ENCODE results near the gene PARN. TPM values are rescaled to one million over a fixed set of nuclear protein-coding genes. Genes with fewer than 3 reads are reported as not detected.
A peak's percentile ranks its signal among the peaks of the same experiment; 100 is the strongest.

Gene PARN
- total and polyA plus RNA-seq, 8 donors = 8.3 to 19.6 (median 14.1) TPM

DNA sequence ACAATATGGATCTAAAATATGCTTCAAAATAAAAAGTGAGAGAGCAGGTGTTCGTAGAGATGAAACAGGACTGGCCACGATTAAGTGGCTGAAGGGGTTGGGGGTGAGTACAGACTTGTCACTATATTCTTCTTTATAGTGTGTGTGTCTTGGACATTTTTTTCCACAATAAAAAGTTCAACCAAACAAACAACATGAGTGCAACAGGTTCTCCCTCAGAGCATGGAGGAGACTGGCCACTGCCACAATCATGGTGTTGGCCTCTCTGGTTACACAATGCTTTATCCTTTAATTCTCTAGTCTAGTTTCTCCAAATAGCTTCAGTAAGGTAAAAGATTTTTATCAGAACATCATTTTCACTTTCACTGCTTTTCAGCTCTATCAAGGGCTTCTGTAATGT, 109.3 kb downstream of the PARN start:
- ATAC-seq = no peak
- no peaks in the 10 kb centered on the region for H3K4me1 ChIP-seq
- no peak overlapping the region for H3K4me3 ChIP-seq
- intact Hi-C loops (cut with DNase I) = no loop called here
- FAIRE-seq = no peak
- DNase-seq = no peak
- H3K9me3 ChIP-seq = no peaks in the 10 kb centered on the region
- 95 to 97% methylated on average over 2 of the region's 2 CpGs for WGBS, 2 donors
- no peak overlapping the region for H3K27ac ChIP-seq
- H3K27me3 ChIP-seq = no peaks in the 10 kb centered on the region
- no peaks in the 10 kb centered on the region for H3K36me3 ChIP-seq
- TF ChIP-seq, protein P1, sequence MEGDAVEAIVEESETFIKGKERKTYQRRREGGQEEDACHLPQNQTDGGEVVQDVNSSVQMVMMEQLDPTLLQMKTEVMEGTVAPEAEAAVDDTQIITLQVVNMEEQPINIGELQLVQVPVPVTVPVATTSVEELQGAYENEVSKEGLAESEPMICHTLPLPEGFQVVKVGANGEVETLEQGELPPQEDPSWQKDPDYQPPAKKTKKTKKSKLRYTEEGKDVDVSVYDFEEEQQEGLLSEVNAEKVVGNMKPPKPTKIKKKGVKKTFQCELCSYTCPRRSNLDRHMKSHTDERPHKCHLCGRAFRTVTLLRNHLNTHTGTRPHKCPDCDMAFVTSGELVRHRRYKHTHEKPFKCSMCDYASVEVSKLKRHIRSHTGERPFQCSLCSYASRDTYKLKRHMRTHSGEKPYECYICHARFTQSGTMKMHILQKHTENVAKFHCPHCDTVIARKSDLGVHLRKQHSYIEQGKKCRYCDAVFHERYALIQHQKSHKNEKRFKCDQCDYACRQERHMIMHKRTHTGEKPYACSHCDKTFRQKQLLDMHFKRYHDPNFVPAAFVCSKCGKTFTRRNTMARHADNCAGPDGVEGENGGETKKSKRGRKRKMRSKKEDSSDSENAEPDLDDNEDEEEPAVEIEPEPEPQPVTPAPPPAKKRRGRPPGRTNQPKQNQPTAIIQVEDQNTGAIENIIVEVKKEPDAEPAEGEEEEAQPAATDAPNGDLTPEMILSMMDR (IDR thresholded peaks at IDR 0.05) = no peak

DNA sequence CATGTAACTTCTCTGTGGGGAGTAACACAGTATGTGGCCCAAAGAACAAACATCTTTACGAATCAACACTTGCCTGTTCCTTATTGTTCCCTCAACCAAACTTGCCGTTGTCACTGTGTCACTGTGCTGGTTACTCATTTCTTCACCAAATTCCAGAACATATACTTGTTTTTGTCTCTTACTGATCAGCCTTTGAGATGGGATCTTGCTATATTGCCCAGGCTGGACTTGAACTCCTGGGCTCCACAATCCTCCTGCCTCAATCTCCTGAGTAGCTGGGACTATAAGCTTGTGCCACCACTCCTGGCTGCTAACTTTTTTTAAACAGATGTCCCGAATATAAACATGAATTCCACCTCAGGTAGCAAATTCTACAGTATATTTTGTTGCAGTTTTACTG, 115.1 kb downstream of the PARN start:
- 91 to 97% methylated on average over 3 of the region's 3 CpGs for WGBS, 2 donors
- no peak for DNase-seq
- no peak for ATAC-seq
- H3K4me1 ChIP-seq = peaks cover 10 to 11% (median 11%) of the 10 kb centered on the region in 3 donors
- no peak overlapping the region for H3K4me3 ChIP-seq
- FAIRE-seq = no peak
- H3K36me3 ChIP-seq = no peaks in the 10 kb centered on the region
- no peak overlapping the region for H3K27ac ChIP-seq
- TF ChIP-seq, protein P1 (IDR thresholded peaks at IDR 0.05) = no peak
- no peaks in the 10 kb centered on the region for H3K9me3 ChIP-seq
- intact Hi-C loops (cut with DNase I) = no loop called here
- H3K27me3 ChIP-seq = no peaks in the 10 kb centered on the region

DNA sequence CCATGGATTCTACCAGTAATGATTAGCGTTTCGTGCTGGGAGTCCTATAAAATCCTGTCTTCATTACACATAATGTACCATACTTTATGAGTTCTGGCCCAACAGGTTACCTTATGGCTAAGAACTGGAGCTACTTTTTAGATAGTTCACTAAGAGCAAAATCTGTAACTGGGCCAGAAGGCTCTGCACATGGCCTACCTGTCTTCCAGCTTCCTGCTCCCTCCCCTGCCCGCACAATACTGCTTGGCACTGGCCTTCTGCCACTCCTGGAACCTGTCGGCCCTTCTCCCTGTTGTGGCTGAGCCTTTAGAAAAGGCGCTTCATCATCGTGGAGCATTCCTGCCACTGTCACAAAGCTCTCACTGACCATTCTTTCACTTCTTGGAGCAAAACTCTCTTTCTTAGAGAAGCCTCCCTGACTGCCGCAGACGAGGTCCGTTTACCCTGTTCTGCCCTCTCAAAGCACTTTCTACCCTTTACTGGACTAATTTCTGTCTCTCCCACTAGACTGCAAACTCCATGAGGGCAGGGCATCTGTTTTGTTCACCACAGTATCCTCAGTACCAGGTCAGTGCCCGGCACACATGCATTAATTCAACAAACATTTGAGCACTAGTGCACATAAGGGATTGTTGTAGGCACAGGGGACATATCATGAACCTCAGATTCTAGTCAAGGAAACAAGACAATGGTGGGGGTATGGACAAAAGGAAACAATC, 116.5 kb downstream of the PARN start:
- TF ChIP-seq, protein P1 (IDR thresholded peaks at IDR 0.05) = no peak

DNA sequence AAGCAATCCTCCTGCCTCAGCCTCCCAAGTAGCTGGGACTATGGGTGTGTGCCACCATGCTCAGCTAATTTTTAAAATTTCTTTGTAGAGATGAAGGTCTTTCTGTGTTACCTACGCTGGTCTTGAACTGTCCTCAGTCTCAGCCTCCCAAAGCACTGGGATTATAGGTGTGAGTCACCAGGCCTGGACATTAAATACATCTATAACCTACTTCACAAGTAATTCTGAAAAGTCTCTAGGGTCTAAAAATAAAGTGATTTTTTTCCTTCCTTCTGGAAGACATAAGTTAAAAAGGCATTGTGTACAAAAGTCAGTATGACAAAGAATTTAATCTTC, 118.3 kb downstream of the PARN start:
- DNase-seq (no peak), FAIRE-seq (no peak), ATAC-seq (no peak)
- TF ChIP-seq, protein P1 (IDR thresholded peaks at IDR 0.05) = no peak
- 95 to 97% methylated on average over 1 of the region's 1 CpG for WGBS, 2 donors
- no peak overlapping the region for H3K27ac ChIP-seq
- no peaks in the 10 kb centered on the region for H3K36me3 ChIP-seq
- intact Hi-C loops (cut with DNase I) = no loop called here
- peaks cover 11 to 13% (median 11%) of the 10 kb centered on the region in 3 donors for H3K4me1 ChIP-seq
- H3K9me3 ChIP-seq = no peaks in the 10 kb centered on the region
- H3K4me3 ChIP-seq = no peak overlapping the region
- H3K27me3 ChIP-seq = no peaks in the 10 kb centered on the region

More for the DNA sequence above, 116.5 kb downstream of the PARN start:
- FAIRE-seq (no peak), DNase-seq (peak in 1 of 6 donors; percentile 33), ATAC-seq (peak in 3 of 4 donors; percentile 68 to 75 (median 69))
- H3K9me3 ChIP-seq = no peaks in the 10 kb centered on the region
- WGBS, 2 donors = 76% methylated on average over 10 of the region's 10 CpGs
- no peaks in the 10 kb centered on the region for H3K27me3 ChIP-seq
- intact Hi-C loops (cut with DNase I) = no loop called here
- no peak overlapping the region for H3K4me3 ChIP-seq
- no peak overlapping the region for H3K27ac ChIP-seq
- H3K36me3 ChIP-seq = no peaks in the 10 kb centered on the region
- H3K4me1 ChIP-seq = peaks cover 10 to 11% (median 11%) of the 10 kb centered on the region in 3 donors
